NCI-H2029 treated with DMSO at 0.1 percent for 48 hours (cell line): ENCODE results near the gene GAS2L3.
"Not testable (repeated sequence)": the region's sequence is repeated elsewhere in the genome, so short reads cannot be mapped to it uniquely, and the experiment has no call there.

Experiments
- DNase-seq: peaks from one replicate; lab custom pipeline; 2025; lab: John Stamatoyannopoulos, UW

The GAS2L3 gene

DNA sequence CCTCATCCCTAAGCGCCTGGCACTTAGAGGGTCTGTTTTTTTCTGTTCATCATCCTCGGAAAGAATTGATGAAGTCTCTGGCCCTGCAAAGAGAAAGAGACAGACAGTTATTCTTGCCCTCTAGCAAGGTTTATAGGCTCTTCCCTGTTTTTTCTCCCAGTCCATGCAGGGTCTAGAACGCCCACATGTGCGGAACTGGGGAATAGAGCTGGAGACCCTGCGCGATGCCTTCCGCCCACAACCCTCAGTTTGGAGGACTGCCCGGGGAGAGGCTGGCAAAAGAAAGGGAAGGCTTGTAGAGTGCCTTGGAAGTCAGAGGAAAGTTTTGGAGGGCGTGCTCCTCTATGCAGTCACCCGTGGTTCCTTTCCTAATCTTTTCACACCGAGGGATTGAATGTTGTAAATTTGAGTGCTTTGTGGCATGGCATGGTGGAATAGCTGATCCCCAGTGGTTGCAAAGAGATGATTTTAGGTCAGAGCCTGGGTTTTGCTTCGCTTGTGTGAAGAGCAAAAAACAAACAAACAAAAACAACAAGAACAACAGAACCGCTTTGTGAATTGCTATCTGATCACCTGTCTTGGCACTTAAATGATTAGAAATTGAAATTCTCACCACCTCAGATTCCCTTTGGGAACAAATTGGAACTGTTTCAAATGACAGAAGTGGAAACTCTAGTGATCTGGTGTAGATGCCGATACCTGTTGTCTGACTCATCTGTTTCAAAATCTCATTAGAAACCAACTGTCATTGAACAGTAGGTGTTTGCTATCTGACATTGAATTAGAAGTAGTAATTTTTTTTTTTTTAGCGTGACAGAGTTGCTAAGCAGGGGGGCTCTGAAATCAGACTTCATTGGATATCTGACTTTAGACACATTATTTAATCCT lies 947 bp downstream of the GAS2L3 start:
- DNase-seq: peak; percentile 22

DNA sequence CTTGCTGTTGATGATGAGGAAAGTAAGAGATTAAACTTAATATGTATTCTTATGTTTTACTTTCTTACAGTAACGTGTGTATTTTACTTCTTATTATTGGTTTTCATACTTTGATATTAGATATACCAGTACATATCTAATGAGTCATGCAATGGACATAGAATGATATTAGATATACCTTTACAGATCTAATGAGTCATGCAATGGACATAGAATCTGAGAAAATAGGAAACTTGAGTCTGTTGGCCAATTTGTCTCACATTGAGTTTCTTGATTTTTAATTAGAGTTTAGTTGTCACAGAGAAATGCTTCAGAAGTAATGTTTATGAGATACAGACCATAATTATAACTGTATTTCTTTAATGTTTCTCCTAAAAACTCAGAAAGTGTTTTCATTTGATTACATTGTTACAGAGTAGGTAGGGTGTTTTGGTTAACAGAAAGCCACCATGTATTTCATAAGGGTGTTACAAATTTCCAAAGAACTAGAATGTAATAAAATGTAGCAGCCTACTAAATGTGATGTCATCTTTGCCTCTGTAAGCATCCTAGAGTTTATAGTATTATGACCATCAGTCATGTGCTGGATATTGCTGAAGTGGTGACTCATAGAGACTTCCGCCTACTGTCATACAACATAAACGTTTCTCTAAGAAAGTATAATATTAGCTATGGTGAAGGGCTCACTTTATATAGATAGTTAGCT lies 3.0 kb downstream of the GAS2L3 start:
- DNase-seq: no peak

DNA sequence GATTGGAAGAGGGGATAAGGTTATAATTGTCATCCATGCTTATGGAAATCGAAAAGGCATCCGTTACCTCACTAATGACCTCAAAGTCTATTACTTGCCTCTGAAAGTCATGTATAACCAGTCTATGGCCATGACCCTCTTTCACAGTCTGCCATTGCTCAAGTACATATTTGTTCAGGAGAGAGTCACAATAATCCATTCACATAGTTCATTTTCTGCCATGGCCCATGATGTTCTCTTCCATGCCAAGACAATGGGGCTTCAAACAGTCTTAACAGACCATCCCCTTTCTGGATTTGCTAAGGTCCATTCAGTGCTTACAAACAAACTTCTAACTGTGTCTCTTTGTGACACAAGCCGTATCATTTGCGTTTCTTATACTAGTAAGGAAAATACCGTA lies 5.4 kb downstream of the GAS2L3 start:
- no peak for DNase-seq

DNA sequence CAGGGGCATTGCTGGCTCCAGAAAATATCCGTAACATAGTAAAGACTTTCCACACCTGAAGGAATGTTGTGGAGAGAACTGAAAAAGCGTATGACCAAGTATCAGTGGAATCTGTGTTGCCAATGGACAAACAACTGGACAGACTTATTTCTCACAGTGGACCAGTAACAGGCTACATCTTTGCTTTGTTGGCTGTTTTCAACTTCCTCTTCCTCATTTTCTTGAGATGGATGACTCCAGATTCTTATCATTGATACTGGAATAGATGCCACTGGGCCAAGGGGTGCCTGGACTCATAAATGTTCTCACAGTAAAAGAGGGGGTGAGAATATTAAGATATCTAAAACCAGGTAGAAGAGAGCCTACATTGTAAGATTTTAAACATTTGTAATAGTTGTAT lies 6.4 kb downstream of the GAS2L3 start:
- no peak for DNase-seq

DNA sequence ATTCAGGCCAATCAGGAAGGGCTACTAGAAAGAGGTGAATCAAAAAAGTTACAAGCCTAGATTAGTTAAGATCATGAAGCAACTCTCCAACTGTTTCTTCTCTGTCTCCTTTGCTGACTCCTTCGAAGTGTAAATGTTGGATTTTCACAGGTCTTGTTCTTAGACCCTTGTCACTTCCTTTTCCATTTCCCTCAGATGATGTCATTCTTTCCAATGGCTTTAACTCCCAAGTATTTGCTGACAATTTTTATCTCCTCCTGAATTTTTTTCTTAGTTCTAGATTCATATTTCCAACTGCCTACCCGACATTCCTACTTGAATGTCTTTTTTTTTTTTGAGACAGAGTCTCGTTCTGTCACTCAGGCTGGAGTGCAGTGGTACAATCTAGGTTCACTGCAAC lies 10.8 kb downstream of the GAS2L3 start:
- no peak for DNase-seq

DNA sequence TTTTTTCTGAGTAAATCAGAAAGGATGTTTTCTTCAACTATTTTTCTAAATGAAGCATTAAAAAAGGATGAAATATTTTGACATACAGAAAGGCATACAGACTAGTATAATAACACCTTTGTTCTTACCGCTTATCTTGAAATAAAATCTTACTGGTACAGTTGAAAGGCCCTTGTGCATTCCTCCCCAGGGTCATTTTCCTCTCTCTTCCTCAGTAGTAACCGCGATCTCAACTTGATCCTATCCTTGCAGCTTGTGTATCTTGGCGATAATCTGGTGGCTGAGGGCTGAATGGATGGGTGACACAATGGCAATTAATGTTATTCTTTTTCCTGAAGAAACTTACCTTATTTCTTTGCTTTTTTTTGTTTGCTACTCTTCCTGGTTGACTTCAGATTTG lies 18.5 kb downstream of the GAS2L3 start:
- DNase-seq: no peak

DNA sequence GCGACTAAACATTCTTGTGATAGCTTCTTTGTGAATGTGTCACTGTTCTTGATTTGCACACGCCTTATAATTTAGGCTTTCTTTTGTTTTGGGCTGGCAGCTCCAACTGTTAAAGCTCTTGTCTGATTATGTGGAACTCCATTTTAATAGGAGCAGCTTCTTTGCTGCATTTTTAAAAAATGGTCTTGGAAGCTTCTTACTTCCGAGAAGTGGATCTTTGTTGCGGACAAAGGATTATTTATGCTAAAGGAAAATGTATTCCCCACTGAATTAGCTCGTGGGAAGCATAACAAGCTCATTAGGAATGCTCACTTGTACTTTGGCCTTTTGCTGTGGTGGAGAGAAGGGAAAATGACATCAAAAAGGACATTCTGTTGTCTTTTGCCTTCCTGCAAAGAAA lies 20.0 kb downstream of the GAS2L3 start:
- no peak for DNase-seq

DNA sequence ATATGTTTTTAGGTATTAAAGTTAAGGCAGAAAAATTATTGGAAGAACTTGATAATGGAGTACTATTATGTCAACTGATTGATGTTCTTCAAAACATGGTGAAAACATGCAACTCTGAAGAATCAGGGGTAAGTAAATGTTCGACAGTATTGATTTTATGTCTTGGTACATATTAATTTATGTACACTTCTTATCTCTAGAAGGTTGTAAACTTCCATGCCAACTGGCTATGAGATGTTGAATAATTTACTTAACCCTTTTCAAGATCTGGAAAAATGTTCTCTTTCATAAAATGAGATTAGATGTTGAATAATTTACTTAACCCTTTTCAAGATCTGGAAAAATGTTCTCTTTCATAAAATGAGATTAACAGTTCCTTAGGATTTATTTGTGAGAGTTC lies 28.1 kb downstream of the GAS2L3 start:
- DNase-seq: no peak

DNA sequence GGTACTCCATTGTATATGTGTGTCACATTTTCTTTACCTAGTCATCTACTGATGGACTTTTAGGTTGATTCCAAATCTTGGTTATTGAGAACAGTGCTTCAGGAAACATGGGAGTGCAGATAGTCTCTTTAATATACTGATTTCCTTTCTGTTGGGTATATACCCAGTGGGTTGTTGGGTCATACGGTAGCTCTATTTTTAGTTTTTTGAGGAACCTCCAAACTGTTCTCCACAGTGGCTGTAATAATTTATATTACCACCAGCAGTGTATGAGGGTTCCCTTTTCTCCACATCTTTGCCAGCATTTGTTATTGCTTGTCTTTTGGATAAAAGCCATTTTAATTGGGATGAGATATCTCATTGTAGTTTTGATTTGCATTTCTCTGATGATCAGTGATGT lies 29.5 kb downstream of the GAS2L3 start:
- DNase-seq: not testable (repeated sequence)

DNA sequence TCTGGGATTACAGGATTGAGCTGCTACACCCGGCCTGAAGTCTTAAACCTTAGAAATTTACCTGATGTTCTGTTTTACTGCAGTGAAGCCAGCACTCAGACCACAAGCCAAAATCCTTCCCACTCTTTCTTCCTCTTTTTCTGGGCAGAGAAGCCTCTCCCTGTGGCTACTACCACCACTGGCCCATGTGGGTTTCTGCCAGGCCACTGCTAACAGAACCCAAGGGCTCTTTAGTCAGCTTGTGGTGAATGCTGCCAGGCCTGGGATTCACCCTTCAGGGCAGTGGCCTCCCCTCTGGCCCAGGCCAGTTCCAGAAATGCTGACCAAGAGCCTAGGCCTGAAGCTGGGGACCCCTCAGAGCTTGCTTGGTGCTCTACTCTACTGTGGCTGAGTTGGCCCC lies 35.3 kb downstream of the GAS2L3 start:
- DNase-seq: no peak

DNA sequence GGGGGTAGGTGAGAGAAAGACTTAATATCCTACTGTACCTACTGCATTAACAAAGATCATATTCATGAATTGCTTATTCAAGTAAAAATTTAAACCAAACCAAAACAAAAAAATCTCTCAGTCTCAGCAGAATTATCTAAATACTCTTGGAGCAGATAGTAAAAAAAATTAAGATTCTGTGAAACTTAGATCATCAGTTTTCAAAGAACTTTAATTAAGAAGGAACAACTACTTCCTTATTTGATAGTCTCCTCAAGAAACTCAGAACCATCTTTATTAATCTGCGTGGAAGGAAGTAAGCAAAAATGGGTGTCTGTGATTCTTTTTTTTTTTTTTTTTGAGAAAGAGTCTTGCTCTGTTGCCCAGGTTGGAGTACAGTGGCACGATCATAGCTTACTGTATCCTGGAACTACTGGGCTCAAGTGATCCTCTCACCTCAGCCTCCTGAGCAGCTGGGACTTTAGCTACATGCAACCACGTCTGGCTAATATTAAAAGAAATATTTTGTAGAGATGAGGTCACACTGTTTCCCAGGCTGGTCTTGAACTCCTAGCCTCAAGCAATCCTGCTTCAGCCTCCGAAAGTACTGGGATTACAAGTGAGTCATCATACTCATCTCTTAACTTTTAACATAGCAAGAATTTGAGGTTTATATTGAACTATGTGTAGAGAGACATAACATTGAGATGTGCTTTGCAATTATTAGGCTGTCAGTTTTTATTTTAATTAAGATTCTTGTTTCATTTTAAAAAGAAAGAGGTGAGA lies 37.4 kb downstream of the GAS2L3 start:
- no peak for DNase-seq

DNA sequence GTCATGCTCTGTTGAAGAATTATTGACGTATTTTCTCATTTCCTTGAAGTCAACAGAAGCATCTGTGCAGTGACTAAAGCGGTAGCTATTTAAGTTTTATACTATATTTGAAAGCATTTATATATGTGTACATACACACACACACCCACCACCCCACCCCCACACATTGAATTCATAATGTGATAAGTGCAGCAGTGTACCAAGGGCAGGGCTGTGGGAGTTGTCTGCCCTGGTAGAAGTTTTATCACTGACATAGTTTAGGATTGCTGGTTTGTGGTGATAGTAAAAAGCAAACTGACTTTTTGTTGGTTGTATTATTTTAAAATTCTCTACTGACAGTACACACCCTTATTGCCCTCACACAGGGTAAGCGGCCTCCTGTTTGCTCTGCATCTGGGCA lies 39.1 kb downstream of the GAS2L3 start:
- DNase-seq: no peak

DNA sequence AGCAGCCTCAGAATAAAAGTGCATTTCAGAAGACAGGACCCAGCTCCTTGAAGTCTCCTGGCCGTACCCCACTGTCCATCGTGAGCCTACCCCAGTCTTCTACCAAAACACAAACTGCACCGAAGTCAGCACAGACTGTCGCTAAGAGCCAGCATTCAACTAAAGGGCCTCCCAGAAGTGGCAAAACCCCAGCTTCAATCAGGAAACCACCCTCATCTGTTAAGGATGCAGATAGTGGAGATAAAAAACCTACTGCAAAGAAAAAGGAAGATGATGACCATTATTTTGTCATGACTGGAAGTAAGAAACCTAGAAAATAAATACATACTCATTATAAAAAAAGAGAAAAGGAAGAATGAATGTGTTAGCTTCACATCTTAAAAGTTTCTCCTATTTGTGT lies 51.1 kb downstream of the GAS2L3 start:
- no peak for DNase-seq

DNA sequence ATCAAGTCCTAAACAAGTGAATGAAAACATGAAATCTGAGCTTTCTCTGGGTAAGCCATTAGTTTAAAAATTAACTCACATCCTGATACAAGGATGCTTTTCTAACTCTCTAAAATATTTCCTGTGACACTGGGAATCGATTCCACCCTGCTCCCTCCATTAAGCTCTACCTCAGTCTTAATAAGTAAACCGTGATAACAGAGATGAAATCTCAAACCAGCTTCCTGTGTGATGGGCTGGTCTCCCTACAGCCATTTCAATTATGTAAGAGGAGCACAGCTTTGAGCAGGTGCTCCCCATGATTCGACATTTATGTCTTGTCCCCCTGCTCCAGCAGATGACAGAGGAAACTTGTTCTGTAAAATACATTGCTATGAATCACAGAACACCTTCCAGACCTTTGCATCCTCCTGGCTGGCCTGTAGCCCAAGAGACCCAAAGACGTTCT lies 59.0 kb downstream of the GAS2L3 start:
- DNase-seq: no peak

DNA sequence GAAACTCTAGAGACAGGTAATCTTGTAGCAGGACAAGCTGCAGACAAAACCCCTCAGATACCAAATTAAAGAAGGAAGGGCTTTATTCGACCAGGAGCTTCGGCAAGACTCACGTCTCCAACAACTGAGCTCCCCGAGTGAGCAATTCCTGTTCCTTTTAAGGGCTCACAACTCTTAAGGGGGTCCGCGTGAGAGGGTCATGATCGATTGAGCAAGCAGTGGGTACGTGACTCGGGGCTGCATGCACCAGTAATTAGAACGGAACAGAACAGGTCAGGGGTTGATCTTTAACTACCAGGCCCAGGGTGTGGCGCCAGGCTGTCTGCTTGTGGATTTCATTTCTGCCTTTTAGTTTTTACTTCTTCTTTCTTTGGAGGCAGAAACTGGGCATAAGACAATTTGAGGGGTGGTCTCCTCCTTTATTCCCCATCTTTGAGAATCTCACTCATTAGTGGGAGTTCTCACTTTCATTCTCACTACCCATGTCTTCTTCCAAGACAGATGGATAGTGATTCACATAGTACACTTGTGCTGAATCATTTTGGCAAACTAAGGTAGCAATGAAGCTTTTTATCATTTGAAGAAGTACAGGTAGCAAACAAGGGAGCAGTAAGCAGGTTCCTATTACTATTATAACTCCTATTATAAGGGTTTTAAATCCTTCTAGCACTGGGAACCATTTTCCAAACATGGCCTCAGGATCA lies 59.8 kb downstream of the GAS2L3 start:
- not testable (repeated sequence) for DNase-seq

DNA sequence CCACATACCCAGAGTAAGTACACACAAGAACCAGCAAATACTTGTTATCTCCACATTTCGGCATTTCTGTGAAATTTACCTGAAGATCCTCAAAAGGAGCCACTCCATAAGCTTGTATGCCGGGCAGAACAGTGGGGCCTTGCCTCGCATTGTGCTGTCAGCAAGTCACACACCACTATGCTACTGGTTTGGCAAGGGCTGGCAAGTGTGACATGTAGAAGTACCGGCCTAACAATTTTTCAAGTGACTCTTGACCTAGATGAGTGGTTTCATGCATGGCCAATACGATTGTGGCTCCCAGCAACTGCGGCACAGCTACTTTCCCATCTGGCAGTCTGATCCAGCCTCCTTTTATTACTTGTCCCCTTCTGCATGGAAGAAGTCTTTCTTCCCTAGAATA lies 69.8 kb downstream of the GAS2L3 start:
- peak; percentile 79 for DNase-seq

DNA sequence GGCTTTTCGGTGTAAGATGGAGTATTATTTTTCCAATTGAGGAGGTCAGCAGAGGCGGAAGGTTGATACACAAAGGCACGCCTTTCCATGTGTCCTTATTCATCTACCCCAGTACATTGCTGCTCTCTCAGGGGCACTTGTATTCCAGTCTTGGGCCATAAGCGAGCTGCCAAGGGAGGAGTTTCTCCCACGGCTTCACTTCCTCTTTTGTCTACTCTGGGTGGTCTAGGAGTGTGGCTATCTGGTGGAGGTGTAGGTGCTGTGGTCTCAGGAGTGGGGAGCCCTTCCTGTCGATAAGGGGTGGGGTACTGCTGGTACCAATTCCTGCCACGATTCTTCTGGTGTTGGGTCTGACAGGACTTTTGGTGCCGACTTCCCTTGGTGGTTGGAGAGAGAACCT lies 73.4 kb downstream of the GAS2L3 start:
- no peak for DNase-seq

DNA sequence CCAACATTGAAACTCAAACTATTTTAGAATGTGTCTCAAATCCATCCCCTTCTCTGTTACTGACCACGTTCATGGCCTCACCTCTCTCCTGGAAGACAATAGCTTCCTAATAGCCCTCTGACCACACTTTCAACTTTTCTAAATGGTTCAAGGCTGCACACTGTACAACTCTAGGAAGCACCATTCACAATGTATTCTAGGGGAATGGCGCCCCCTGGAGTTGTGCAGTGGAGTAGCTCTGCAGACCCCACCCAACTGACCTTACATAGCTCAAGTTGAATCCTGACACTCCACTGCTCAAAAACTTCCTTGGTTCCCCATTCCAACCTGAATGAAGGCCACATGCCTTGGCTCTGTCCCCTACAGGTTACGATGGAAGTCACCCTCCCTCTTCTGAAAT lies 77.6 kb downstream of the GAS2L3 start:
- DNase-seq: no peak

DNA sequence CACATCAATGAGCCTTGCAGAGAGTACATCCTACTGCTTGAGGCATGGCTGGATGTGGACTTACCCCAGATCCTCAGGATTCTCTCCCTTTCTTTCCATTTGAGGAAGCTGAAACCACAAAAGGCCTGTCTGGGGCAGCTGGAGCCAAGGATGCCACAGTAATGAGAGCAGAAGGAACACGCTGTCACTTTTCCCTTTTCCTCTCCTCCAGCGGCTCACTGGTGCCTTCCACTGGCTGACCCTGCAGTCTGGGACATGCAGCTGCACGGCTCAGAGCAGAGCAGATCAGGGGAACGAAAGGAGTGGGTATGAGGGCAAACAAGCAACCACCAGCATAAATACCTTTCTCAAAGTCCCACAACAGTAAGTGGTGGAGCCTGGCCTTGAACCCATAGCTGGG lies 78.2 kb downstream of the GAS2L3 start:
- DNase-seq: no peak

DNA sequence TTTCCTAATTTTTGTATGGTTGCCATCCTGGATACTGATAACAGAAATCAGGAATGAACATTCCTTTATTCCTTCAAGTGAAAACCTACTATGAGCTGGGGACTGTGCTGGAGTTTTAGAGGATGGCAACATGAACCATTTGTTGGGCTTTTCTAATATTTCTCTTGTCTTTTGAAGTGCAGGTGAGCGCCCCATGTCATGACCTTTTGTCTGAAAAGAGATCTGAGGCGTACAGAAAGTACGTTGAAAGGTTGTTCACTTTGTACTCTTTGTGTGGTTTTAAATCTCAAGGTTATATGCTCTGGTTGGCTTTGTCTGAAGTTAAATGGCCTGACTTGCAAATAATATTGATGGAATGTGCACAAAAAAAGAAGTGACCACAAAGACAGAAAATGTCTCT lies 79.0 kb downstream of the GAS2L3 start:
- DNase-seq: no peak

DNA sequence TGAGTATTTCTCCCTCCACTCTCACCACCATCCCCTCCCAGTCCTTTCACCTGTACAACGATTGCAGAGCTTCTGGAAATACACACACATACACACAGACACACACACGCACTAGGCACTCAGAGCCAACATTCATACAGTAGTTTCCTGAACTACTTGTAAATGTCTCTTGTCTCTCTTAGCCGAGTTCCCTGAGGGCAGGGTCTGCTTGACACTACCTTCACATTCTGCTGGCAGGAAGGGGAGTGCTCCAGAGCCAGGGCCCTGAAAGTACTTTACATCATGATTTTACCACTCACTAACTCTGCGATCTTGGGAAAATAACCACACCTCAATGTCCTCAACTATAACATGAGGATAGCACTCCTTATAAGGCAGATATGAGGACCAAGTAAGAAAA lies 82.7 kb downstream of the GAS2L3 start:
- DNase-seq: no peak

DNA sequence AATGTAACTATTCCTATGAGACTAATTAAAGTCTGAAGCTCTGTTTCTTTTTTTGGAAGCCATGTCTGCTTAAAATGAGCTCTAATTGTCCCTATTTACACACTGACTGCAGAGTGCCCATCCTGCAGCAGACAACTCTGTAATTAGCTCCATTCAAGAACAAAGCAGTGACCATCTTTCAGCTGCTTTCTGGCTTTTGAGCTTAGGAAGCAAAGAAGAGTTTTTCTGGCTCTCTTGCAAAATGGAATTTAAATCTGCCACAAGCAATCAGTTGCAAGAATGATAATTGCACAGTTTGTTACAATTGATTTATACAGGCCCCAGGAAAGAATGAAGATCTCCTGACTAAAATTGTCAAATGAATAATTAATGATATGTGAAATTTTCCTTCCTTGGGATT lies 83.4 kb downstream of the GAS2L3 start:
- no peak for DNase-seq
